GM12864 (cell line): ENCODE results near the gene GNPTG.
A peak's percentile ranks its signal among the peaks of the same experiment; 100 is the strongest.

Experiments
- DNase-seq: peaks from one replicate; pipeline ENCODE4 v3.0.0-alpha.2; 2011; ENCODE audit warnings: low read depth
- H3K4me3 ChIP-seq: 2 replicates; pipeline ENCODE4 v1.5.1; 2011; ENCODE audit warnings: mild to moderate bottlenecking, low read depth, low read length, control low read depth
- TF ChIP-seq, protein P1 (sequence below): IDR thresholded peaks from 2 replicates; pipeline ENCODE4 v1.5.1; 2011; ENCODE audit warnings: low read depth, mild to moderate bottlenecking, moderate library complexity, low read length, control low read depth, inconsistent platforms; ENCODE audit errors: missing control alignments

The GNPTG gene

DNA sequence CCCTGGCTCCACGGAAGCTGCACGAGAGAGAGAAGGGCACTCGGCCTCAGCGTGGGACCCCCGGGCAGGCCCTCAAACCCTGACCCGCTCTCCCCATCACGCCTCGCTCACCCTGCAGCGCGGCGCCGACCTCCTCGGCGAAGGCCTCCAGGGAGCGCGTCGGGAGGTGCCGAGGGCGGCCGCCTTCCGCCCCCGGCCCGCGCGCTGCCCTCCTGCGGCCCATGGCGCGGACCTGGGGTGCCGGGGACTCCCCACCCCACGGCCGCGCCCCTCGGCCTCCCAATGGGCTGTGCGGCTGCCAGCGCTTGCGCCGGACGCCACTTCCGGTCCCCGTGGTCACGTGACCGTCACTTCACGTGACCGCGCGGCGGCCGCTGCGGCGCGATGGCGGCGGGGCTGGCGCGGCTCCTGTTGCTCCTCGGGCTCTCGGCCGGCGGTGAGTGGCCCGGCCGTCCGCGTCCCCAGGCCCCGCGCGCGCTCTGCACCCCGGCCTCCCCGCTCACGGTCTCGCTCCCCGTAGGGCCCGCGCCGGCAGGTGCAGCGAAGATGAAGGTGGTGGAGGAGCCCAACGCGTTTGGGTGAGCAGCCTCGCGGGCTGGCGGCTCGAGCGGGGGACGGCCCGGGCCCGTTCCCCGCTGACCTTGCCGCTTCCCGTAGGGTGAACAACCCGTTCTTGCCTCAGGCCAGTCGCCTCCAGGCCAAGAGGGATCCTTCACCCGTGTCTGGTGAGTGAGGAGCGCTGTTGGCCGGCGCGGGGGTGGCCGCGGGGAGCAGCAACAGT, at the start of gene GNPTG, which contains the start of gene TSR3:
Gene GNPTG, plus strand, starts transcription at position 350 of the 781 bp plus-strand sequence. Its CDS starts 35 bp downstream, at position 385.
Gene TSR3, minus strand, starts transcription at position 297 of the 781 bp plus-strand sequence. Its CDS starts 74 bp downstream, at position 223.
- TF ChIP-seq, protein P1, sequence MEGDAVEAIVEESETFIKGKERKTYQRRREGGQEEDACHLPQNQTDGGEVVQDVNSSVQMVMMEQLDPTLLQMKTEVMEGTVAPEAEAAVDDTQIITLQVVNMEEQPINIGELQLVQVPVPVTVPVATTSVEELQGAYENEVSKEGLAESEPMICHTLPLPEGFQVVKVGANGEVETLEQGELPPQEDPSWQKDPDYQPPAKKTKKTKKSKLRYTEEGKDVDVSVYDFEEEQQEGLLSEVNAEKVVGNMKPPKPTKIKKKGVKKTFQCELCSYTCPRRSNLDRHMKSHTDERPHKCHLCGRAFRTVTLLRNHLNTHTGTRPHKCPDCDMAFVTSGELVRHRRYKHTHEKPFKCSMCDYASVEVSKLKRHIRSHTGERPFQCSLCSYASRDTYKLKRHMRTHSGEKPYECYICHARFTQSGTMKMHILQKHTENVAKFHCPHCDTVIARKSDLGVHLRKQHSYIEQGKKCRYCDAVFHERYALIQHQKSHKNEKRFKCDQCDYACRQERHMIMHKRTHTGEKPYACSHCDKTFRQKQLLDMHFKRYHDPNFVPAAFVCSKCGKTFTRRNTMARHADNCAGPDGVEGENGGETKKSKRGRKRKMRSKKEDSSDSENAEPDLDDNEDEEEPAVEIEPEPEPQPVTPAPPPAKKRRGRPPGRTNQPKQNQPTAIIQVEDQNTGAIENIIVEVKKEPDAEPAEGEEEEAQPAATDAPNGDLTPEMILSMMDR, result no peak
- peak within 1 kb of the TSS; percentile 84 for H3K4me3 ChIP-seq
- DNase-seq, result peak; percentile 79

DNA sequence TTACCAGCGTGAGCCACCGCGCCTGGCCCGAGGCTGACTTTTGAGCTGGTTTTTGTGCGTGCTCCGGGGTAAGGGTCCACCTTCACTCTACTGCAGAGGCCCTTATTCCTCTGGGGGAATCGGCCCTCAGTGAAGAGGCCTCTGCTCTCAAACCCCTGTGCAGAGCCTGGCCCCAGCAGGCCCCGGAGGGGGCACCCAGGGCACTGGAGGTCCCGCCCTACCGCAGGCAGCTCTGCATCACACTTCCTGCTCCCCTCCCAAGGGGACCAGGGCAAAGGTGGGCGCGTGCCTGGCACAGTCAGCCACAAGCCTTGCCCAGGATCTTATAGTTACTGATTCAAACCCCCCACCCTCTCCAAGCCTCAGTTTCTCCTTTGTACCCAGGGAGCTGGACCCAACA, 45.9 kb upstream of the GNPTG start:
- TF ChIP-seq, protein P1, result no peak
- no peak overlapping the region for H3K4me3 ChIP-seq
- DNase-seq, result no peak

DNA sequence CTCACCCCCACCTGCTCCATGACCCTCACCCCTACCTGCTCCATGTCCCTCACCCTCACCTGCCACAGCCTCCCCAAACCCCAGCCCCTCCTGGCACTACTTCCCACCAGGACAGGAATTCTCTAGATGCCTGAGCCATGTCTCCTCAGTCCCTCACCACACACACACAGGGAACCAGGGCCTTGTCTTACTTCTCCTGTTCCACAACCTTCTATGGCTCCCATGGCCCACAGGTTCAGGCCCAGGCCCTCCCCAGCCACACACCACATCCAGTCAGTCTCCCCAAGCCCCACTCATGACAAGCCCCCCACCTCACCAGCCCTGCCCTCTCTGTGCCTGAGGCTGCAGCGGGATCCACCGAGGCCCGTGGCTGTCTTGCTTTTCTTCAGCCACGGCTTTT, 45.4 kb upstream of the GNPTG start:
- TF ChIP-seq, protein P1, result no peak
- no peak for DNase-seq
- H3K4me3 ChIP-seq, result no peak overlapping the region

DNA sequence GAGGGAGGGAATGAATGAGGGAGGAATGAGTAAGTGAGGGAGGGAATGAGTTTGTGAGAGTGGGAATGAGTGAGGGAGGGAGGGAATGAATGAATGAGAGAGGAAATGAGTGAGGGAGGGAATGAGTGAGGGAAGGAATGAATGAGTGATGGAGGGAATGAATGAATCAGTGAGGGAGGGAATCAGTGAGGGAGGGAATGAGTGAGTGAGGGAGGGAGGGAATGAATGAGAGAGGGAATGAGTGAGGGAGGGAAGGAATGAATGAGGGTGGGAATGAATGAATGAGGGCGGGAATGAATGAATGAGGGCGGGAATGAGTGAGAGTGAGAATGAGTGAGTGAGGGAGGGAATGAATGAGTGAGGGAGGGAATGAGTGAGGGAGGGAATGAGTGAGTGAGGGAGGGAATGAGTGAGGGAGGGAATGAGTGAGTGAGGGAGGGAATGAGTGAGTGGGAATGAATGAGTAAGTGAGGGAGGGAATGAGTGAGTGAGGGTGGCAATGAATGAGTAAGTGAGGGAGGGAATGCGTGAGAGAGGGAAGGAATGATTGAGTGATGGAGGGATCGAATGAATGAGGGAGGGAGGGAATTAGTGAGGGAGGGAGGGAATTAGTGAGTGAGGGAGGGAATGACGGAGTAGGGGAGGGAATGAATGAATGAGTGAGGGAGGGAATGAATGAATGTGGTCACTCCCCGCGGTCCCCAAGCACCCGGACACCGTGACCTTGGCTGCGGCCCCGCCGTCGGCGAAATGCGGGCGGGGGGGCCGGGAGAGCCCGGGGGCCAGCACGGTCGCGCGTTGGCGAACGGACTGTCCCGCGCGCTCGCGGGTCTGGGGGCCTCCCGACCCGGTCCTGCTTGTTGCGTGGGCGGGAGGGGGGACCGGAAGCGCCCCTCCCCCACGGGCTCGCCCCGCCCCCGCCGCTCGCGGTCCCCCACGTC, 43.4 kb upstream of the GNPTG start:
- no peak for DNase-seq
- TF ChIP-seq, protein P1, result no peak
- peak overlapping the region; percentile 56 for H3K4me3 ChIP-seq

DNA sequence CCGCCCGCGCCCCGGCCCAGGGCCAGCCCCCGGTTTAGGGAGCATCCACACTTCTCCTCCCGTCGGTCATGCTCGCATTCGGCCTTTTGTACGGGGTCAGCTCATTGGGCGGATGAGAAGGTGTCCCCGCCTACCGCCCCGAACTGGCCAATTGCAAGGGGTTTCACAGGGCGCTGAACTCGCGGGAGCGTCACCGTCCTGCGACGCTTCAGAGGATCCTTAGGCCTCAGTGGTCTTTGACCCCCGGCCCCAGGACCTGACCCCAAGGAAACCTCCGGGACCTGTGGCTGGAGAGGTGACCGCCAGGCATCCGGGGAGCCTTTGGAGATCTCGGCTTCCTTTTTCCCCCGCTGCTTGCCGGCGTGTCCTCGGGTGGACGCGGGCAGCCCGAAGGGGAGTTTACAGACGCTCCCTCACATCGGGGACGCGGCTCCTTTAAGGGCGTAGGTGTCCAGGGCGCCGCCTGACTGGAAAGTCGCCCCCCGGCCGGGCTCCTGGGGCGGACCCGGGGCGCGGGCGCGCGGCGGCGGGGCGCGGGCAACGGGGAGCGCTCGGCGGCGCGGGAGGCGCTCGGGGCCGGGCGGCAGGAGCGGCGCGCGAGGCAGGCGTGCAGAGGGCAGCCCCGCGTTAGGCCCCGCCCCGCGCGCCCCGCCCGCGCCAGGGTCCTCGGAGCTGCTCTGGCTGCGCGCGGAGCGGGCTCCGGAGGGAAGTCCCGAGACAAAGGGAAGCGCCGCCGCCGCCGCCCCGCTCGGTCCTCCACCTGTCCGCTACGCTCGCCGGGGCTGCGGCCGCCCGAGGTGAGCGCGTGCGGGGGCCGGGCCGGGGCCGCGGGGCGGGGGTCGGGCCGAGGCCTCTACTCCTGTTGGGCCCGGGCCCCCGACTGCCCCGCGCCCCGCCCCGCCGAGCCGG, 42.5 kb upstream of the GNPTG start, which contains the start of gene UBE2I:
Gene UBE2I, plus strand, starts transcription at position 660 of the 909 bp plus-strand sequence. CDS start 4,395 bp downstream, outside the sequence.
- peak; percentile 94 for DNase-seq
- peak within 1 kb of the TSS; percentile 64 for H3K4me3 ChIP-seq
- TF ChIP-seq, protein P1, result no peak
